ENCODE results near the gene STX18.
"Not testable (repeated sequence)": the region's sequence is repeated elsewhere in the genome, so short reads cannot be mapped to it uniquely, and the experiment has no call there.

The STX18 gene

GRCh38 chr4:4428966-4429875 is 112.6 kb downstream of the STX18 start:
- in situ Hi-C loops (cut with HindIII; ENCODE audit: low pct_ligation_motif_present, low pct_unique_long_range_greater_than_20kb, low sequenced_read_pairs): no loop called here
- DNase-seq: no peak

GRCh38 chr4:4427886-4428285 is 114.0 kb downstream of the STX18 start:
- no peak for DNase-seq
- in situ Hi-C loops (cut with HindIII; ENCODE audit: low pct_ligation_motif_present, low pct_unique_long_range_greater_than_20kb, low sequenced_read_pairs): no loop called here

- no peak for DNase-seq
- in situ Hi-C loops (cut with HindIII; ENCODE audit: low pct_ligation_motif_present, low pct_unique_long_range_greater_than_20kb, low sequenced_read_pairs): no loop called here
Observed at GRCh38 chr4:4427121-4427870, 114.6 kb downstream of the STX18 start.

- in situ Hi-C loops (cut with HindIII; ENCODE audit: low pct_ligation_motif_present, low pct_unique_long_range_greater_than_20kb, low sequenced_read_pairs): no loop called here
- DNase-seq: no peak
Observed at GRCh38 chr4:4426511-4427120, 115.2 kb downstream of the STX18 start.

- no peak for DNase-seq
- in situ Hi-C loops (cut with HindIII; ENCODE audit: low pct_ligation_motif_present, low pct_unique_long_range_greater_than_20kb, low sequenced_read_pairs): no loop called here
Observed at GRCh38 chr4:4425696-4426095, 116.2 kb downstream of the STX18 start.

- in situ Hi-C loops (cut with HindIII; ENCODE audit: low pct_ligation_motif_present, low pct_unique_long_range_greater_than_20kb, low sequenced_read_pairs): no loop called here
- DNase-seq: no peak
Observed at GRCh38 chr4:4425119-4425690, 116.6 kb downstream of the STX18 start.

- in situ Hi-C loops (cut with HindIII; ENCODE audit: low pct_ligation_motif_present, low pct_unique_long_range_greater_than_20kb, low sequenced_read_pairs): no loop called here
- DNase-seq: no peak
Observed at GRCh38 chr4:4424499-4425115, 117.2 kb downstream of the STX18 start.

- DNase-seq: no peak
- in situ Hi-C loops (cut with HindIII; ENCODE audit: low pct_ligation_motif_present, low pct_unique_long_range_greater_than_20kb, low sequenced_read_pairs): no loop called here
Observed at GRCh38 chr4:4423706-4424498, 117.9 kb downstream of the STX18 start.

- no peak for DNase-seq
- in situ Hi-C loops (cut with HindIII; ENCODE audit: low pct_ligation_motif_present, low pct_unique_long_range_greater_than_20kb, low sequenced_read_pairs): no loop called here
Observed at GRCh38 chr4:4422856-4423499, 118.9 kb downstream of the STX18 start.

- DNase-seq; in situ Hi-C loops (cut with HindIII; ENCODE audit: low pct_ligation_motif_present, low pct_unique_long_range_greater_than_20kb, low sequenced_read_pairs): not testable (repeated sequence)
Observed at GRCh38 chr4:4422117-4422516, 119.7 kb downstream of the STX18 start.

GRCh38 chr4:4421356-4421755 is 120.5 kb downstream of the STX18 start:
- DNase-seq: no peak
- in situ Hi-C loops (cut with HindIII; ENCODE audit: low pct_ligation_motif_present, low pct_unique_long_range_greater_than_20kb, low sequenced_read_pairs): no loop called here

GRCh38 chr4:4420421-4420820 is 121.4 kb downstream of the STX18 start:
- DNase-seq: no peak
- in situ Hi-C loops (cut with HindIII; ENCODE audit: low pct_ligation_motif_present, low pct_unique_long_range_greater_than_20kb, low sequenced_read_pairs): no loop called here

- in situ Hi-C loops (cut with HindIII; ENCODE audit: low pct_ligation_motif_present, low pct_unique_long_range_greater_than_20kb, low sequenced_read_pairs): no loop called here
- no peak for DNase-seq
Observed at GRCh38 chr4:4419896-4420295, 122.0 kb downstream of the STX18 start.

GRCh38 chr4:4418676-4419390 is 123.0 kb downstream of the STX18 start:
- in situ Hi-C loops (cut with HindIII; ENCODE audit: low pct_ligation_motif_present, low pct_unique_long_range_greater_than_20kb, low sequenced_read_pairs): no loop called here

GRCh38 chr4:4417886-4418285 is 124.0 kb downstream of the STX18 start:
- in situ Hi-C loops (cut with HindIII; ENCODE audit: low pct_ligation_motif_present, low pct_unique_long_range_greater_than_20kb, low sequenced_read_pairs): no loop called here
- no peak for DNase-seq

More at GRCh38 chr4:4418676-4419390, 123.0 kb downstream of the STX18 start:
- DNase-seq: no peak

GRCh38 chr4:4416981-4417380 is 124.9 kb downstream of the STX18 start:
- DNase-seq: no peak
- in situ Hi-C loops (cut with HindIII; ENCODE audit: low pct_ligation_motif_present, low pct_unique_long_range_greater_than_20kb, low sequenced_read_pairs): no loop called here
